Measurements from ENCODE around the gene GPR31.

The GPR31 gene

DNA sequence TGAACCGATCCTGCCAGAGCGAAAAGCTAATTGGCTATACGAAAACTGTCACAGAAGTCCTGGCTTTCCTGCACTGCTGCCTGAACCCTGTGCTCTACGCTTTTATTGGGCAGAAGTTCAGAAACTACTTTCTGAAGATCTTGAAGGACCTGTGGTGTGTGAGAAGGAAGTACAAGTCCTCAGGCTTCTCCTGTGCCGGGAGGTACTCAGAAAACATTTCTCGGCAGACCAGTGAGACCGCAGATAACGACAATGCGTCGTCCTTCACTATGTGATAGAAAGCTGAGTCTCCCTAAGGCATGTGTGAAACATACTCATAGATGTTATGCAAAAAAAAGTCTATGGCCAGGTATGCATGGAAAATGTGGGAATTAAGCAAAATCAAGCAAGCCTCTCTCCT is 20.7 kb downstream of the GPR31 start:
- POLR2A ChIA-PET = no interaction called here
- CTCF ChIA-PET = interaction anchor here (0.7 kb wide), 1 partner anchor 214 kb away, joined by 3 read pairs; no protein-coding TSS in a partner anchor
- TF ChIP-seq FOXK2 (IDR thresholded peaks at IDR 0.05) = no peak
- no peak for DNase-seq (ENCODE audit: extremely low spot score)

DNA sequence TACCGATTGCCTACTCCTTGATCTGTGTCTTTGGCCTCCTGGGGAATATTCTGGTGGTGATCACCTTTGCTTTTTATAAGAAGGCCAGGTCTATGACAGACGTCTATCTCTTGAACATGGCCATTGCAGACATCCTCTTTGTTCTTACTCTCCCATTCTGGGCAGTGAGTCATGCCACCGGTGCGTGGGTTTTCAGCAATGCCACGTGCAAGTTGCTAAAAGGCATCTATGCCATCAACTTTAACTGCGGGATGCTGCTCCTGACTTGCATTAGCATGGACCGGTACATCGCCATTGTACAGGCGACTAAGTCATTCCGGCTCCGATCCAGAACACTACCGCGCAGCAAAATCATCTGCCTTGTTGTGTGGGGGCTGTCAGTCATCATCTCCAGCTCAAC is 21.4 kb downstream of the GPR31 start:
- no peak for DNase-seq (ENCODE audit: extremely low spot score)
- ChIA-PET POLR2A (no interaction called here), CTCF (interaction anchor here (0.7 kb wide), 1 partner anchor 215 kb away, joined by 3 read pairs; no protein-coding TSS in a partner anchor)
- TF ChIP-seq TARDBP (IDR thresholded peaks at IDR 0.05) = no peak
- TF ChIP-seq FOXM1 (IDR thresholded peaks at IDR 0.05; ENCODE audit: borderline replicate concordance) = no peak
- TF ChIP-seq SP1 (IDR thresholded peaks at IDR 0.05) = no peak
- no peak for TF ChIP-seq ARNT (IDR thresholded peaks at IDR 0.05)
- TF ChIP-seq BHLHE40 (IDR thresholded peaks at IDR 0.05; ENCODE audit: borderline replicate concordance) = no peak
- TF ChIP-seq, protein P1, sequence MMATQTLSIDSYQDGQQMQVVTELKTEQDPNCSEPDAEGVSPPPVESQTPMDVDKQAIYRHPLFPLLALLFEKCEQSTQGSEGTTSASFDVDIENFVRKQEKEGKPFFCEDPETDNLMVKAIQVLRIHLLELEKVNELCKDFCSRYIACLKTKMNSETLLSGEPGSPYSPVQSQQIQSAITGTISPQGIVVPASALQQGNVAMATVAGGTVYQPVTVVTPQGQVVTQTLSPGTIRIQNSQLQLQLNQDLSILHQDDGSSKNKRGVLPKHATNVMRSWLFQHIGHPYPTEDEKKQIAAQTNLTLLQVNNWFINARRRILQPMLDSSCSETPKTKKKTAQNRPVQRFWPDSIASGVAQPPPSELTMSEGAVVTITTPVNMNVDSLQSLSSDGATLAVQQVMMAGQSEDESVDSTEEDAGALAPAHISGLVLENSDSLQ (IDR thresholded peaks at IDR 0.05) = no peak
- no peak for TF ChIP-seq HDGF (IDR thresholded peaks at IDR 0.05; ENCODE audit: borderline replicate concordance)
- TF ChIP-seq LEF1 (IDR thresholded peaks at IDR 0.05; ENCODE audit: borderline replicate concordance) = no peak
- no peak for TF ChIP-seq ELF4 (IDR thresholded peaks at IDR 0.05)
- no peak for TF ChIP-seq L3MBTL2 (conservative IDR thresholded peaks at IDR 0.05)
- TF ChIP-seq CTBP1 (IDR thresholded peaks at IDR 0.05; ENCODE audit: borderline replicate concordance) = no peak
- TF ChIP-seq ZNF384 (IDR thresholded peaks at IDR 0.05) = no peak
- no peak for TF ChIP-seq SUZ12 (IDR thresholded peaks at IDR 0.05)
- TF ChIP-seq FOXK2 (IDR thresholded peaks at IDR 0.05) = no peak

DNA sequence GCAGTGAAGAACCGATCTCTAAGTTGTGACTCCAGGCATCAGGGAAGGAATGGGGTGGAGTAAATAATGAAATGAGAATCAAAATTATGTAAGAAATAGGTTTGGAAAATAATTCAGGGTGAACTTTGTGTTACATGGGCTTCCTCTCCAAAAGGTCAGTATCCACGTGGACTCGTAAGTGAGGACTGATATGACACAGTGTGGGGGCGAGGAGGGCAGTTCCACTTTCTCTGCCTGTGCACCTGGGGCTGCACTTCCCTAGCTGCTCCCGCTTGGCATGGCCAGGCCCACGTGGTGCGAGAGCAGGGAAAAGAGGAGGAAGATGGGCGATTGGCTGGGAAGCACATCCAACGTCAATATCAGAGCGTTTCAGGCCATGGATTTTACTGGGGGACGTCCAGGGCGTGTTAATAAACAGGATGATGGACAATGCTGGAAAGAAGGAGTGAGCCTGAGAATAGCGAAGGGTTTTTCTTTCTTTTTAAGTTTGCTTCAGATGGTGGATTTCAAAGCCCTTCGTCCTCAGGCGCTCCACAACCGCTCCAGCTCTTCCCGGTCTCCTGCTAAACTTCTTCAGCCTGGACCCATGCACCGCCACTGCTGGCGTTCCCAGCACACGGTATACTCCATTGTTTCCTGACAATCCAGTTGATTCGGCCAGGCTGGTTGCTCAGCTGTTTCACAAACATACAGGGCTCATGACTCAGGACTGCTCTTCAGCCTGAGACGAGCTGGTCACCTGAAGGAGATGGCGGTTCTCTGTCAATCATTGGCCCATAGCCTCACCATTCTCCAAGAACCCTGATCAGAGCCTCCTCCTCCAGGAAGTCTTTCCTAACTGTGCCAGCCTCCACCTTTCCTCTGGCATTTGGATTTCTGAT is 23.1 kb downstream of the GPR31 start:
- no peak for DNase-seq (ENCODE audit: extremely low spot score)
- ChIA-PET CTCF (interaction anchor here (0.7 kb wide), 1 partner anchor 359 kb away, joined by 3 read pairs; no protein-coding TSS in a partner anchor), POLR2A (no interaction called here)
- no peak for TF ChIP-seq FOXM1 (IDR thresholded peaks at IDR 0.05; ENCODE audit: borderline replicate concordance)
- no peak for TF ChIP-seq HDGF (IDR thresholded peaks at IDR 0.05; ENCODE audit: borderline replicate concordance)
- TF ChIP-seq ZNF384 (IDR thresholded peaks at IDR 0.05) = no peak
- TF ChIP-seq LEF1 (IDR thresholded peaks at IDR 0.05; ENCODE audit: borderline replicate concordance) = no peak
- TF ChIP-seq TARDBP (IDR thresholded peaks at IDR 0.05) = no peak
- no peak for TF ChIP-seq ELF4 (IDR thresholded peaks at IDR 0.05)
- TF ChIP-seq ARNT (IDR thresholded peaks at IDR 0.05) = no peak
- no peak for TF ChIP-seq SP1 (IDR thresholded peaks at IDR 0.05)
- no peak for TF ChIP-seq FOXA1 (IDR thresholded peaks at IDR 0.05)
- no peak for TF ChIP-seq NFRKB (IDR thresholded peaks at IDR 0.05)
- TF ChIP-seq SUZ12 (IDR thresholded peaks at IDR 0.05) = no peak
- no peak for TF ChIP-seq CTBP1 (IDR thresholded peaks at IDR 0.05; ENCODE audit: borderline replicate concordance)
- no peak for TF ChIP-seq BHLHE40 (IDR thresholded peaks at IDR 0.05; ENCODE audit: borderline replicate concordance)

DNA sequence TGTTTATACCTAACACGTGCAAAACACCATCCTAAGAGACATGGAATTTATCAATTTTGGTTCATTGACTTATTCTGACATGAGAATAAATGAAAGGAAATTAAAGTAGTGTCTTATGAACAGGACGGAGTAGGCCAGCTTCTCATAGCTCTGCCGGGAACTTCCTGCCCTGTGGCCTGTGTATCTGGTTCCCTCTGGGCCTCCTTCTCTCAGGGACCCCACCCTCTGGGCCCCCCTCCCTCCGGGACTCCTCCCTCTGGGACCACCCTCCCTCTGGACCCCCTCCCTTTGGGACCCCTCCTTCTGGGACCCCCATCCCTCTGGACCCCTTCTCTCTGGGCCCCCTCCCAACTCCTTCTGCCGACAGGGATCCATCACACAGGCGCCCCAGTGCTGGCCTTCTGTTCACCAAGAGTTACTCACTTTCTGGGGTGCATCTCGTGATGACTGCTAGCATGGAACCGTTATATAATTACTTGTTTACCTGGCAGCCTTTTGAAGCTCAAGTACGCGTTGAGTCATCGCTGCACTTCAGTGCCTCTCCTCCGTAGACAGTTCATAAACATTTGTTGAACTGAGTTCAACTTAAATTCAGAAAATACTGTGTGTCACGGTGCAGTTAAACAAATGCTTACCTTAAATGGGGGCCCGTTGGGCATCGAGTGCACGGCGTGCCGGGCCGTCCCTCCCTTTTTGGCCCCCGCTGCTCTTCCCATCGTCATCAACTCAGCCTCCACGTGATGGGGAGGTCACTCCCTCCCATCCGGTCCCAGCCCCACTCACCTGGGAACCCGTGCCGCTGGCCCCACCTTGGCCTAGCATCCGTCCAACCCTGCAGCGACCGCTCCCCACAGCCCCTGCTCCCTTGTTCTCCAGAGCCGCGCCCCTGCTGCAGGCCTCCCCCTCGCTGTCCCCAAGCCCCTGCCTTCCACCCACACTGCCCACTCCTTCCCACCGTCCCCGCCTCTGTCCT is 26.8 kb downstream of the GPR31 start:
- POLR2A ChIA-PET = no interaction called here
- DNase-seq (ENCODE audit: extremely low spot score) = no peak
- CTCF ChIA-PET = no interaction called here
- TF ChIP-seq ELF4 (IDR thresholded peaks at IDR 0.05) = no peak

DNA sequence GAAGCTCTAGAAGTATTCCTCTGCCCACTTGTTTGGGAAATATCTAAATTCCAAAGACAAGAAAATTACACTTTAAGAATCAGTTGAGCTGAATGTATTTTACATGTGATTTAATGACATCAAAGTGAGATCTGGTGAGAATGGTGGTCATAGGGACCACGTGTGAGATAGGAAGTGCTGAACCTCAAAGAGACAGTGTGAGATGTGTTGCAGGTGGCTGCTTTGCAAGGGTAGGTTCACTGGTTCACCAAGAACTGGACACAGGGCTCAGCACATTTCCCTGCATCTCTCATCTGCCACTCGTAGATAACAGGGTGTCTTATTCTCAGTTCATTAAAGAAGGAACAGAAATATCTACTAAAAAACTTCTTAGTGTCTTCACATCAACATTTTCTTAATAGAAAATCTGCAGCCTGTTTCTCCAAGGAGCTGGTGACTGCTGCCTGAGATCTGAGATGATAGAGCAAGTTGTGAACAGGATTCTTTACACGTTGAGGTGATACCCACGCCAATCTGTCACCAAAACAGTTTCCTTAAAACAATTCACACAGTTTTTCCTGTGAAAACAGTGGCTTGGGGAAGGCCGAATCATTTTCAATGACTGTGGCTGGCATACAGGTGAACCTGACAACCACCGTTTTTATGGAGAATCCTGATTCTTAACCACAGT is 27.6 kb downstream of the GPR31 start:
- ChIA-PET CTCF (interaction anchor here (1.6 kb wide), 1 partner anchor 11 kb away, joined by 5 read pairs; no protein-coding TSS in a partner anchor), POLR2A (no interaction called here)
- no peak for DNase-seq (ENCODE audit: extremely low spot score)
- no peak for TF ChIP-seq FOXA1 (IDR thresholded peaks at IDR 0.05)
- no peak for TF ChIP-seq ZNF384 (IDR thresholded peaks at IDR 0.05)
- TF ChIP-seq, protein P1 (IDR thresholded peaks at IDR 0.05) = no peak
- no peak for TF ChIP-seq NFRKB (IDR thresholded peaks at IDR 0.05)
- no peak for TF ChIP-seq LEF1 (IDR thresholded peaks at IDR 0.05; ENCODE audit: borderline replicate concordance)
- no peak for TF ChIP-seq CTBP1 (IDR thresholded peaks at IDR 0.05; ENCODE audit: borderline replicate concordance)
- TF ChIP-seq L3MBTL2 (conservative IDR thresholded peaks at IDR 0.05) = no peak
- no peak for TF ChIP-seq BHLHE40 (IDR thresholded peaks at IDR 0.05; ENCODE audit: borderline replicate concordance)
- TF ChIP-seq FOXM1 (IDR thresholded peaks at IDR 0.05; ENCODE audit: borderline replicate concordance) = no peak
- TF ChIP-seq SUZ12 (IDR thresholded peaks at IDR 0.05) = no peak
- TF ChIP-seq FOXK2 (IDR thresholded peaks at IDR 0.05) = no peak

DNA sequence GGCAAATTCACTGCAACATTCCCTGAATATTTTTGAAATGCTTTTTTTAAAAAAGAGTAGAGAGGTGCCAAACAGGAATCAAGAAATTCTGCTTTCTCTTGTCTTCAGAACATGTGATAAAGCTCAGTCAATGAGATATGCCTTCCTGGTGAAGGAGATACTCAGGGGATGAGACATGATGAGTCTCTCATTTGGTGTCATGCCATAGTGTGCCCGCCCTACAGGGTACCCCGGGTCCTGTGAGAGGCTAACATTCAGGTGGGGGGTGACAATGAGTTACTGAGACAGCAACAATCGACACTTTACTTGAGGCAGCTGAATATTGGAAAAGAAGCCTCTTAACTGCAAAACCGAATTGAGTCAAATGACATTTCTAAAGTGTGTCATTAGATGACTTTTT is 28.2 kb downstream of the GPR31 start:
- no peak for TF ChIP-seq FOXM1 (IDR thresholded peaks at IDR 0.05; ENCODE audit: borderline replicate concordance)
- no peak for TF ChIP-seq ELF4 (IDR thresholded peaks at IDR 0.05)
- ChIA-PET POLR2A (no interaction called here), CTCF (interaction anchor here (1.6 kb wide), 1 partner anchor 12 kb away, joined by 5 read pairs; no protein-coding TSS in a partner anchor)
- DNase-seq (ENCODE audit: extremely low spot score) = no peak

All from HEK293T (cell line).